ENCODE data around the gene FAM171A2.

The FAM171A2 gene

DNA sequence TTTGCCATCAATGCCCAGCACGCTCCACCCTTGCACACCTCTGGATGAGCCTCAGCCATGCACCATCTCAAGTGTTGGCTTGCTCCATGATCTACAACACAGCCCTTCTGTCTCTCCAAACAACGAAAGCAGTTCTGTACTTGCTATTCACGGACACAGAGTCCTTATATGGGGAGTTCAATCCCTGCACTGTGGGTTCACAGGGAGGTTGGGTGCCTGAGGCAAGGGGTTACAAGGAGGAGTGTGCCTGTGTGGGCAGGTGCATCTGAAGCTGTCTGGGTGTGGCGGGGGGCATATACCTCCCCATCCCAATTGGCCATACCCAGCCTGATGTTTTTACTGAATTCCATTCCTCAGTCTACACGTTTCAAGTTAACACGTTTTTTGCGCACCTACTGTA is 49.6 kb downstream of the FAM171A2 start:
- Histone ChIP-seq H3K79me2 (ENCODE audit: insufficient read depth, low read length) (no peaks in the 10 kb centered on the region), H3K4me1 (ENCODE audit: insufficient read depth, low read length, severe bottlenecking) (peaks cover 9% of the 10 kb centered on the region), H3K27ac (ENCODE audit: low read depth, low read length, poor library complexity, severe bottlenecking) (no peak overlapping the region), H3F3A (ENCODE audit: insufficient read depth, low read length) (no peaks in the 10 kb centered on the region), H3K9me3 (ENCODE audit: low read length) (no peaks in the 10 kb centered on the region), H4K20me1 (ENCODE audit: insufficient read depth, low read length) (no peaks in the 10 kb centered on the region), H3K9me2 (ENCODE audit: low read depth, low read length) (no peaks in the 10 kb centered on the region), H3K4me2 (ENCODE audit: low read length) (no peak overlapping the region), H3K4me3 (ENCODE audit: low read depth, low read length, poor library complexity, severe bottlenecking) (no peak overlapping the region), H2AFZ (ENCODE audit: low read length) (no peak overlapping the region), H3K36me3 (ENCODE audit: insufficient read depth, low read length) (no peaks in the 10 kb centered on the region; the same call in 1 of the 2 replicates), H3K9ac (ENCODE audit: low read length) (no peak overlapping the region), H3K27me3 (ENCODE audit: insufficient read depth, low read length) (peaks cover 6% of the 10 kb centered on the region; the same call in 1 of the 2 replicates)
- TF ChIP-seq, protein P1, sequence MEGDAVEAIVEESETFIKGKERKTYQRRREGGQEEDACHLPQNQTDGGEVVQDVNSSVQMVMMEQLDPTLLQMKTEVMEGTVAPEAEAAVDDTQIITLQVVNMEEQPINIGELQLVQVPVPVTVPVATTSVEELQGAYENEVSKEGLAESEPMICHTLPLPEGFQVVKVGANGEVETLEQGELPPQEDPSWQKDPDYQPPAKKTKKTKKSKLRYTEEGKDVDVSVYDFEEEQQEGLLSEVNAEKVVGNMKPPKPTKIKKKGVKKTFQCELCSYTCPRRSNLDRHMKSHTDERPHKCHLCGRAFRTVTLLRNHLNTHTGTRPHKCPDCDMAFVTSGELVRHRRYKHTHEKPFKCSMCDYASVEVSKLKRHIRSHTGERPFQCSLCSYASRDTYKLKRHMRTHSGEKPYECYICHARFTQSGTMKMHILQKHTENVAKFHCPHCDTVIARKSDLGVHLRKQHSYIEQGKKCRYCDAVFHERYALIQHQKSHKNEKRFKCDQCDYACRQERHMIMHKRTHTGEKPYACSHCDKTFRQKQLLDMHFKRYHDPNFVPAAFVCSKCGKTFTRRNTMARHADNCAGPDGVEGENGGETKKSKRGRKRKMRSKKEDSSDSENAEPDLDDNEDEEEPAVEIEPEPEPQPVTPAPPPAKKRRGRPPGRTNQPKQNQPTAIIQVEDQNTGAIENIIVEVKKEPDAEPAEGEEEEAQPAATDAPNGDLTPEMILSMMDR (IDR thresholded peaks at IDR 0.05; ENCODE audit: low read length) = no peak
- TF ChIP-seq EZH2 (IDR thresholded peaks at IDR 0.05; ENCODE audit: borderline replicate concordance, low read length) = no peak

DNA sequence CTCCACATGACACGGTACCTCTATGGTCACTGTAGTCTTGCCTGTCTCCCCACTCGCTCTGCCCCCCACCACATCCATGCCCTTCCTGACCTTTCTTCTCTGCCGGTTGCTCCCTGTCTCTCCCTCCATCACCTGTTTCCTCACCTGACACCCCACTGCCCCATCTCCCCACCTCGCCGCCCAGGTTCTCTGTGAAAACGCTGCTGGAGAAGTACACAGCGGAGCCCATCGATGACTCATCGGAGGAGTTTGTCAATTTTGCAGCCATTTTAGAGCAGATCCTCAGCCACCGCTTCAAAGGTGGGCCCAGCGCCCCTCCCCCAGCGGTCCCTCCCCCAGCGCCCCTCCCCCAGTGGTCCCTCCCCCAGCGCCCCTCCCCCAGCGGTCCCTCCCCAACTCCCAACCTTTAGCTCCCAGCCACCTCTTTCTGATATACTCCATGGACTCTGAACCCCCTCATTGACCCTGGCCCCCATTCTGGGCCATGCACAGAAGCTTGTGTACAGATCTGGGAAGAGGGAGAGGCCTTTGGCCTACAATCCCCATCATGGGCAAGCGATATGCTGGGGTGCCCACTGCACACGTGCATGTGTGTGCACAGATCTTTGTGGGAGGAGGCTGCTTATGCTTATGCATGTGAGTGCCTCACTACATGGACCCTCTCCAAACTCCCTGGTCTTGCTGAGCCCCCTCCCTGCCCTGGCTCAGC is 51.1 kb downstream of the FAM171A2 start:
- Histone ChIP-seq H2AFZ (ENCODE audit: low read length) (no peak overlapping the region), H3K27me3 (ENCODE audit: insufficient read depth, low read length) (peaks cover 6% of the 10 kb centered on the region; the same call in 1 of the 2 replicates), H3K27ac (ENCODE audit: low read depth, low read length, poor library complexity, severe bottlenecking) (no peak overlapping the region), H3K9me2 (ENCODE audit: low read depth, low read length) (no peaks in the 10 kb centered on the region), H3K36me3 (ENCODE audit: insufficient read depth, low read length) (no peaks in the 10 kb centered on the region), H3K9me3 (ENCODE audit: low read length) (no peaks in the 10 kb centered on the region), H3K4me1 (ENCODE audit: insufficient read depth, low read length, severe bottlenecking) (peaks cover 15% of the 10 kb centered on the region), H3K79me2 (ENCODE audit: insufficient read depth, low read length) (no peaks in the 10 kb centered on the region), H3K4me3 (ENCODE audit: low read depth, low read length, poor library complexity, severe bottlenecking) (no peak overlapping the region), H3K4me2 (ENCODE audit: low read length) (no peak overlapping the region), H3F3A (ENCODE audit: insufficient read depth, low read length) (no peaks in the 10 kb centered on the region), H3K9ac (ENCODE audit: low read length) (no peak overlapping the region), H4K20me1 (ENCODE audit: insufficient read depth, low read length) (no peaks in the 10 kb centered on the region)
- no peak for TF ChIP-seq EZH2 (IDR thresholded peaks at IDR 0.05; ENCODE audit: borderline replicate concordance, low read length)
- TF ChIP-seq, protein P1 (IDR thresholded peaks at IDR 0.05; ENCODE audit: low read length) = no peak

DNA sequence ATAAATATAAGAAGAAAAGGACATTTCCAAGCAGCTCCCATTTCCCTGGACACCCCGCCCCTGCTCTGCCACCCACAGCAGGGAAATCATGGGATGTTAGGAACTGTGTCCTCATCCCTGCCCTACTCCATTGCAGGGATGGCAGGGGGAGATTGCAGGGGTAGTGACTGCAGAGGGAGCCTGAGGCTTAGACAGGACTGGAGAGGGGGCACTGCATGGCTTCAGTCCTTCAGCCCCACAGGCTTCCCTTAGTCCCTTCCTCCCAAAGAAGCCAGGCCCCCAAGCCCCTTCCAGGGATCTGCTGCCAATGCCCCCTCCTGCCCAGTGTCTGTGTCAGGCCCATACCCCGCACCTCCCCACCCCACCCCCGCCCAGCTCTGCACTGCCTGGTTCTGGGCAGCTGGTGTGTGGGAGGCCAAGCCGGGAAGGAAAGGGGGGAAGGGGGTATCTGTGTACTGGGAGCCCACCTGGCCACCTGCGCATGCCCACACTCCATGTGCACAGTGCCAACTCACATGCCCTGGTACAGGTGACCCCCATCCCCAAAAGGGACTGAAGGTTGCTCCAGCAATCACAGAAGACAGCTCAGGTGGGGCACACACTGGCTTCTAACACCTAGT is 52.0 kb downstream of the FAM171A2 start:
- Histone ChIP-seq H3K4me3 (ENCODE audit: low read depth, low read length, poor library complexity, severe bottlenecking) (no peak overlapping the region), H3K4me2 (ENCODE audit: low read length) (no peak overlapping the region), H2AFZ (ENCODE audit: low read length) (no peak overlapping the region), H3K36me3 (ENCODE audit: insufficient read depth, low read length) (no peaks in the 10 kb centered on the region), H3K9ac (ENCODE audit: low read length) (no peak overlapping the region), H4K20me1 (ENCODE audit: insufficient read depth, low read length) (no peaks in the 10 kb centered on the region), H3K4me1 (ENCODE audit: insufficient read depth, low read length, severe bottlenecking) (peaks cover 15% of the 10 kb centered on the region), H3K27me3 (ENCODE audit: insufficient read depth, low read length) (peaks cover 6% of the 10 kb centered on the region; the same call in 1 of the 2 replicates), H3K9me2 (ENCODE audit: low read depth, low read length) (no peaks in the 10 kb centered on the region), H3K79me2 (ENCODE audit: insufficient read depth, low read length) (no peaks in the 10 kb centered on the region), H3K27ac (ENCODE audit: low read depth, low read length, poor library complexity, severe bottlenecking) (no peak overlapping the region), H3F3A (ENCODE audit: insufficient read depth, low read length) (no peaks in the 10 kb centered on the region), H3K9me3 (ENCODE audit: low read length) (no peaks in the 10 kb centered on the region)
- TF ChIP-seq, protein P1 (IDR thresholded peaks at IDR 0.05; ENCODE audit: low read length) = no peak
- TF ChIP-seq EZH2 (IDR thresholded peaks at IDR 0.05; ENCODE audit: borderline replicate concordance, low read length) = no peak
